Lower lobe of right lung (tissue), 2 donors: Measurements from ENCODE around the gene FMN1. TPM values are rescaled to one million over a fixed set of nuclear protein-coding genes. Genes with fewer than 3 reads are reported as not detected.

Source experiments
- ATAC-seq, 2 donors: fragments of 200-7000 bp; cut with Tn5 transposase; one replicate each; pipeline ENCODE4 v1.9.1; 2020 to 2022; ENCODE audit warnings: mild to moderate bottlenecking in 2 of 2, moderate library complexity in 2 of 2
- DNase-seq: peaks from one replicate; pipeline ENCODE4 v3.0.0-alpha.2; 2020
- H3K27ac ChIP-seq: fragments of 200-600 bp; one replicate; pipeline ENCODE4 v1.8.0; 2022
- H3K27me3 ChIP-seq: fragments of 200-600 bp; one replicate; pipeline ENCODE4 v1.8.0; 2022; ENCODE audit warnings: low read depth
- H3K36me3 ChIP-seq: fragments of 200-600 bp; one replicate; pipeline ENCODE4 v1.8.0; 2022; ENCODE audit warnings: mild to moderate bottlenecking
- H3K4me1 ChIP-seq: fragments of 200-600 bp; one replicate; pipeline ENCODE4 v1.8.0; 2022
- H3K4me3 ChIP-seq: fragments of 200-600 bp; one replicate; pipeline ENCODE4 v1.8.0; 2022; ENCODE audit warnings: mild to moderate bottlenecking
- H3K9me3 ChIP-seq: fragments of 200-600 bp; one replicate; pipeline ENCODE4 v1.8.0; 2022
- CTCF ChIP-seq: fragments of 200-600 bp; IDR thresholded peaks from one replicate; pipeline ENCODE4 v1.8.0; 2022; ENCODE audit warnings: antibody characterized with exemption, mild to moderate bottlenecking
- intact Hi-C: fragments of 100-400 bp; cut with DNase I; formaldehyde crosslinking; loops from one replicate; pipeline ENCODE4 v1.11.0; 2022
- total RNA-seq: library from RNA; stranded (reverse); fragmentation: NEBNext Ultra II Directional; extraction: Animal tissue kit (Norgen Biotek cat#: 25700); gene quantifications from one replicate; pipeline ENCODE4 v1.2.1, GENCODE V29; 2021
- donor health status: DM: no; HTN: yes; CAD: no; lungs with severe emphysema.

FMN1 gene
- total RNA-seq, 1 donor from 2014 or later, result 38.8 TPM

GRCh38 chr15:33153548-33153947 is 41.0 kb downstream of the FMN1 start:
- no peak for TF ChIP-seq CTCF
- Histone ChIP-seq H3K27me3 (no peaks in the 10 kb centered on the region), H3K27ac (no peak overlapping the region), H3K36me3 (no peaks in the 10 kb centered on the region), H3K9me3 (no peaks in the 10 kb centered on the region), H3K4me1 (peaks cover 35% of the 10 kb centered on the region), H3K4me3 (peak overlapping the region; percentile 37)
- ATAC-seq (no peak), DNase-seq (no peak)
- intact Hi-C loops, result no loop called here

GRCh38 chr15:33152502-33153109 is 41.9 kb downstream of the FMN1 start:
- DNase-seq (no peak), ATAC-seq (peak; percentile 86 to 88)
- Histone ChIP-seq H3K27me3 (no peaks in the 10 kb centered on the region), H3K4me1 (peaks cover 40% of the 10 kb centered on the region), H3K4me3 (peak overlapping the region; percentile 37), H3K27ac (peak overlapping the region; percentile 42), H3K36me3 (no peaks in the 10 kb centered on the region), H3K9me3 (no peaks in the 10 kb centered on the region)
- TF ChIP-seq CTCF, result no peak
- intact Hi-C loops, result no loop called here

GRCh38 chr15:33150971-33151370 is 43.5 kb downstream of the FMN1 start:
- no peaks in the 10 kb centered on the region for H3K27me3 ChIP-seq
- H3K36me3 ChIP-seq, result no peaks in the 10 kb centered on the region
- H3K9me3 ChIP-seq, result no peaks in the 10 kb centered on the region
- H3K4me3 ChIP-seq, result peak overlapping the region; percentile 27
- peaks cover 38% of the 10 kb centered on the region for H3K4me1 ChIP-seq
- intact Hi-C loops, result no loop called here
- ATAC-seq (peak; percentile 29 to 45), DNase-seq (no peak)
- TF ChIP-seq CTCF, result no peak
- H3K27ac ChIP-seq, result no peak overlapping the region

GRCh38 chr15:33150431-33150941 is 44.0 kb downstream of the FMN1 start:
- Histone ChIP-seq H3K4me3 (no peak overlapping the region), H3K36me3 (no peaks in the 10 kb centered on the region), H3K27ac (no peak overlapping the region), H3K9me3 (no peaks in the 10 kb centered on the region), H3K27me3 (no peaks in the 10 kb centered on the region), H3K4me1 (peaks cover 34% of the 10 kb centered on the region)
- intact Hi-C loops, result no loop called here
- no peak for TF ChIP-seq CTCF
- DNase-seq, result no peak
- no peak for ATAC-seq

GRCh38 chr15:33149919-33150318 is 44.6 kb downstream of the FMN1 start:
- intact Hi-C loops, result no loop called here
- Histone ChIP-seq H3K27me3 (no peaks in the 10 kb centered on the region), H3K4me3 (no peak overlapping the region), H3K36me3 (no peaks in the 10 kb centered on the region), H3K27ac (no peak overlapping the region), H3K9me3 (no peaks in the 10 kb centered on the region), H3K4me1 (peaks cover 34% of the 10 kb centered on the region)
- TF ChIP-seq CTCF, result no peak
- DNase-seq (no peak), ATAC-seq (peak in 1 of 2 donors; percentile 12)
